ENCODE data around the gene CLK2. TPM values are rescaled to one million over a fixed set of nuclear protein-coding genes. Genes with fewer than 3 reads are reported as not detected.
A peak's percentile ranks its signal among the peaks of the same experiment; 100 is the strongest.

CLK2 gene
- total and polyA plus RNA-seq, 2 experiments from 2014 or later = 27.2 to 54.6 TPM

DNA sequence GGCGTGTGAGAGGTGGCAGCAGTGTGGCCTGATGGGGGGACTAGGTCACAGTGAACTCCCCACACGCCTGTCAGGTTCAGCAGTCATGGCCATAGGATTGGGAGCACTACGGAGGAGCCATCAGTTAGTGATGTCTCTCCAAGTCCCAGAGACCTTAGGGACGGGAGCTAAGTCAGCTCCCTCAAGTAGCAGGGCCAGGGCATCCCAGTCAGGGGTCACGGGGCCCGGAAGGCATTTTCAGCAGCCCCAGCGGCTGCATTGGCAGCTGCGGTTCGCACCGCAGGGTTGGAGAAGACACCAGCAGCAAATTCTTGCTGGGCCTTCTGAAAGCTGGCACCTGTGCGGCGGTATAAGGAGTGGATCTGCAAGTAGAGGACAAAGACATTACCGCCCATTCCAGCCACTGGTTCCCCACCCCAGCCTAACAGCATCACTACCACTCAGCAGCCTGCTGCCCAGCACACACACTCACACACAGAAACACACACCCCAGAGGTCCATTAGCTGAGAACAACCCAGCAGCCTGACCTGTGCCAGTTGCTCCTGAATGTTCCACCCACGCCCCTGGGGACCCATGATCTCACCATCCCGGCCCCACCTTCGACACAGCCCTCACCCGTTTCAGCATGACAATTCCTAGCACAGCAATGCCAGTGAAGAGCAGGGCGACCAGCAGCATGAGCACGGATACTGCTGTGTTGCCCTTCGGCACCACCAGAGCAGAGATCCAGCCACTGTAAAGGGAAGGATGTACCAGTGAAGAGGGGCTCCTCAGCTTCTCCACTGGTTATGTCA lies 17.0 kb downstream of the CLK2 start:
- H3K4me1 ChIP-seq (ENCODE audit: insufficient read depth) = peaks cover 18% of the 10 kb centered on the region
- H3K27me3 Mint-ChIP-seq (ENCODE audit: insufficient read depth, low read depth, poor library complexity) = peaks cover 16% of the 10 kb centered on the region
- peaks cover 8% of the 10 kb centered on the region for H3K79me2 ChIP-seq (replicated peaks; ENCODE audit: insufficient read depth)
- peak overlapping the region; percentile 83 for H3K4me3 Mint-ChIP-seq
- DNase-seq (ENCODE audit: low spot score) (no peak), ATAC-seq (peak; percentile 2; the same call in 2 of the 3 replicates)
- H3K27me3 ChIP-seq (ENCODE audit: insufficient read depth) = no peaks in the 10 kb centered on the region
- H3K9me2 ChIP-seq (ENCODE audit: insufficient read depth) = no peaks in the 10 kb centered on the region
- H3K4me3 ChIP-seq = peak overlapping the region; percentile 89
- no peaks in the 10 kb centered on the region for H4K20me1 ChIP-seq (replicated peaks; ENCODE audit: insufficient read depth)
- H3K36me3 Mint-ChIP-seq (ENCODE audit: low read depth) = peaks cover 27% of the 10 kb centered on the region
- H3K4me2 ChIP-seq = peak overlapping the region; percentile 98
- no peaks in the 10 kb centered on the region for H3K9me3 Mint-ChIP-seq
- peaks cover 14% of the 10 kb centered on the region for H3F3A ChIP-seq (replicated peaks; ENCODE audit: low read depth)
- TF ChIP-seq EZH2phosphoT487 (IDR thresholded peaks at IDR 0.05; ENCODE audit: unreplicated experiment) = no peak
- no peak for TF ChIP-seq EZH2 (IDR thresholded peaks at IDR 0.05; ENCODE audit: low read depth, unreplicated experiment)
- TF ChIP-seq ZNF331 (CRISPR knock-in tag; IDR thresholded peaks at IDR 0.05; ENCODE audit: low read depth) = no peak
- TF ChIP-seq NANOG (IDR thresholded peaks at IDR 0.05; ENCODE audit: borderline replicate concordance) = no peak
- no peak for TF ChIP-seq CTCF (conservative IDR thresholded peaks at IDR 0.05; ENCODE audit: low read depth in 2 of 2)
- TF ChIP-seq, protein P1, sequence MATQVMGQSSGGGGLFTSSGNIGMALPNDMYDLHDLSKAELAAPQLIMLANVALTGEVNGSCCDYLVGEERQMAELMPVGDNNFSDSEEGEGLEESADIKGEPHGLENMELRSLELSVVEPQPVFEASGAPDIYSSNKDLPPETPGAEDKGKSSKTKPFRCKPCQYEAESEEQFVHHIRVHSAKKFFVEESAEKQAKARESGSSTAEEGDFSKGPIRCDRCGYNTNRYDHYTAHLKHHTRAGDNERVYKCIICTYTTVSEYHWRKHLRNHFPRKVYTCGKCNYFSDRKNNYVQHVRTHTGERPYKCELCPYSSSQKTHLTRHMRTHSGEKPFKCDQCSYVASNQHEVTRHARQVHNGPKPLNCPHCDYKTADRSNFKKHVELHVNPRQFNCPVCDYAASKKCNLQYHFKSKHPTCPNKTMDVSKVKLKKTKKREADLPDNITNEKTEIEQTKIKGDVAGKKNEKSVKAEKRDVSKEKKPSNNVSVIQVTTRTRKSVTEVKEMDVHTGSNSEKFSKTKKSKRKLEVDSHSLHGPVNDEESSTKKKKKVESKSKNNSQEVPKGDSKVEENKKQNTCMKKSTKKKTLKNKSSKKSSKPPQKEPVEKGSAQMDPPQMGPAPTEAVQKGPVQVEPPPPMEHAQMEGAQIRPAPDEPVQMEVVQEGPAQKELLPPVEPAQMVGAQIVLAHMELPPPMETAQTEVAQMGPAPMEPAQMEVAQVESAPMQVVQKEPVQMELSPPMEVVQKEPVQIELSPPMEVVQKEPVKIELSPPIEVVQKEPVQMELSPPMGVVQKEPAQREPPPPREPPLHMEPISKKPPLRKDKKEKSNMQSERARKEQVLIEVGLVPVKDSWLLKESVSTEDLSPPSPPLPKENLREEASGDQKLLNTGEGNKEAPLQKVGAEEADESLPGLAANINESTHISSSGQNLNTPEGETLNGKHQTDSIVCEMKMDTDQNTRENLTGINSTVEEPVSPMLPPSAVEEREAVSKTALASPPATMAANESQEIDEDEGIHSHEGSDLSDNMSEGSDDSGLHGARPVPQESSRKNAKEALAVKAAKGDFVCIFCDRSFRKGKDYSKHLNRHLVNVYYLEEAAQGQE (IDR thresholded peaks at IDR 0.05; ENCODE audit: unreplicated experiment) = no peak
- TF ChIP-seq, protein P2, sequence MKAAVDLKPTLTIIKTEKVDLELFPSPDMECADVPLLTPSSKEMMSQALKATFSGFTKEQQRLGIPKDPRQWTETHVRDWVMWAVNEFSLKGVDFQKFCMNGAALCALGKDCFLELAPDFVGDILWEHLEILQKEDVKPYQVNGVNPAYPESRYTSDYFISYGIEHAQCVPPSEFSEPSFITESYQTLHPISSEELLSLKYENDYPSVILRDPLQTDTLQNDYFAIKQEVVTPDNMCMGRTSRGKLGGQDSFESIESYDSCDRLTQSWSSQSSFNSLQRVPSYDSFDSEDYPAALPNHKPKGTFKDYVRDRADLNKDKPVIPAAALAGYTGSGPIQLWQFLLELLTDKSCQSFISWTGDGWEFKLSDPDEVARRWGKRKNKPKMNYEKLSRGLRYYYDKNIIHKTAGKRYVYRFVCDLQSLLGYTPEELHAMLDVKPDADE (IDR thresholded peaks at IDR 0.05) = no peak
- TF ChIP-seq POLR2AphosphoS5 (IDR thresholded peaks at IDR 0.05; ENCODE audit: low read depth) = no peak
- TF ChIP-seq, protein P3, sequence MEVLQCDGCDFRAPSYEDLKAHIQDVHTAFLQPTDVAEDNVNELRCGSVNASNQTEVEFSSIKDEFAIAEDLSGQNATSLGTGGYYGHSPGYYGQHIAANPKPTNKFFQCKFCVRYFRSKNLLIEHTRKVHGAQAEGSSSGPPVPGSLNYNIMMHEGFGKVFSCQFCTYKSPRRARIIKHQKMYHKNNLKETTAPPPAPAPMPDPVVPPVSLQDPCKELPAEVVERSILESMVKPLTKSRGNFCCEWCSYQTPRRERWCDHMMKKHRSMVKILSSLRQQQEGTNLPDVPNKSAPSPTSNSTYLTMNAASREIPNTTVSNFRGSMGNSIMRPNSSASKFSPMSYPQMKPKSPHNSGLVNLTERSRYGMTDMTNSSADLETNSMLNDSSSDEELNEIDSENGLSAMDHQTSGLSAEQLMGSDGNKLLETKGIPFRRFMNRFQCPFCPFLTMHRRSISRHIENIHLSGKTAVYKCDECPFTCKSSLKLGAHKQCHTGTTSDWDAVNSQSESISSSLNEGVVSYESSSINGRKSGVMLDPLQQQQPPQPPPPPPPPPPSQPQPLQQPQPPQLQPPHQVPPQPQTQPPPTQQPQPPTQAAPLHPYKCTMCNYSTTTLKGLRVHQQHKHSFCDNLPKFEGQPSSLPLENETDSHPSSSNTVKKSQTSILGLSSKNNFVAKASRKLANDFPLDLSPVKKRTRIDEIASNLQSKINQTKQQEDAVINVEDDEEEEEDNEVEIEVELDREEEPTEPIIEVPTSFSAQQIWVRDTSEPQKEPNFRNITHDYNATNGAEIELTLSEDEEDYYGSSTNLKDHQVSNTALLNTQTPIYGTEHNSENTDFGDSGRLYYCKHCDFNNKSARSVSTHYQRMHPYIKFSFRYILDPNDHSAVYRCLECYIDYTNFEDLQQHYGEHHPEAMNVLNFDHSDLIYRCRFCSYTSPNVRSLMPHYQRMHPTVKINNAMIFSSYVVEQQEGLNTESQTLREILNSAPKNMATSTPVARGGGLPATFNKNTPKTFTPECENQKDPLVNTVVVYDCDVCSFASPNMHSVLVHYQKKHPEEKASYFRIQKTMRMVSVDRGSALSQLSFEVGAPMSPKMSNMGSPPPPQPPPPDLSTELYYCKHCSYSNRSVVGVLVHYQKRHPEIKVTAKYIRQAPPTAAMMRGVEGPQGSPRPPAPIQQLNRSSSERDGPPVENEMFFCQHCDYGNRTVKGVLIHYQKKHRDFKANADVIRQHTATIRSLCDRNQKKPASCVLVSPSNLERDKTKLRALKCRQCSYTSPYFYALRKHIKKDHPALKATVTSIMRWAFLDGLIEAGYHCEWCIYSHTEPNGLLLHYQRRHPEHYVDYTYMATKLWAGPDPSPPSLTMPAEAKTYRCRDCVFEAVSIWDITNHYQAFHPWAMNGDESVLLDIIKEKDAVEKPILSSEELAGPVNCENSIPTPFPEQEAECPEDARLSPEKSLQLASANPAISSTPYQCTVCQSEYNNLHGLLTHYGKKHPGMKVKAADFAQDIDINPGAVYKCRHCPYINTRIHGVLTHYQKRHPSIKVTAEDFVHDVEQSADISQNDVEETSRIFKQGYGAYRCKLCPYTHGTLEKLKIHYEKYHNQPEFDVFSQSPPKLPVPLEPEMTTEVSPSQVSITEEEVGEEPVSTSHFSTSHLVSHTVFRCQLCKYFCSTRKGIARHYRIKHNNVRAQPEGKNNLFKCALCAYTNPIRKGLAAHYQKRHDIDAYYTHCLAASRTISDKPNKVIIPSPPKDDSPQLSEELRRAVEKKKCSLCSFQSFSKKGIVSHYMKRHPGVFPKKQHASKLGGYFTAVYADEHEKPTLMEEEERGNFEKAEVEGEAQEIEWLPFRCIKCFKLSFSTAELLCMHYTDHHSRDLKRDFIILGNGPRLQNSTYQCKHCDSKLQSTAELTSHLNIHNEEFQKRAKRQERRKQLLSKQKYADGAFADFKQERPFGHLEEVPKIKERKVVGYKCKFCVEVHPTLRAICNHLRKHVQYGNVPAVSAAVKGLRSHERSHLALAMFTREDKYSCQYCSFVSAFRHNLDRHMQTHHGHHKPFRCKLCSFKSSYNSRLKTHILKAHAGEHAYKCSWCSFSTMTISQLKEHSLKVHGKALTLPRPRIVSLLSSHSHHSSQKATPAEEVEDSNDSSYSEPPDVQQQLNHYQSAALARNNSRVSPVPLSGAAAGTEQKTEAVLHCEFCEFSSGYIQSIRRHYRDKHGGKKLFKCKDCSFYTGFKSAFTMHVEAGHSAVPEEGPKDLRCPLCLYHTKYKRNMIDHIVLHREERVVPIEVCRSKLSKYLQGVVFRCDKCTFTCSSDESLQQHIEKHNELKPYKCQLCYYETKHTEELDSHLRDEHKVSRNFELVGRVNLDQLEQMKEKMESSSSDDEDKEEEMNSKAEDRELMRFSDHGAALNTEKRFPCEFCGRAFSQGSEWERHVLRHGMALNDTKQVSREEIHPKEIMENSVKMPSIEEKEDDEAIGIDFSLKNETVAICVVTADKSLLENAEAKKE (CRISPR knock-in tag; IDR thresholded peaks at IDR 0.05) = no peak
- TF ChIP-seq JUNB (IDR thresholded peaks at IDR 0.05; ENCODE audit: unreplicated experiment) = no peak
- no peak for TF ChIP-seq CREB1 (CRISPR knock-in tag; IDR thresholded peaks at IDR 0.05; ENCODE audit: low read depth)
- TF ChIP-seq ZNF114 (CRISPR knock-in tag; IDR thresholded peaks at IDR 0.05) = no peak
- no peak for TF ChIP-seq STAT1 (IDR thresholded peaks at IDR 0.05; ENCODE audit: unreplicated experiment)
- H3K36me3 ChIP-seq (ENCODE audit: insufficient read depth) = peaks cover 9% of the 10 kb centered on the region; the same call in 1 of the 2 replicates
- H2AFZ ChIP-seq = peak overlapping the region; percentile 88
- H3K27ac ChIP-seq (ENCODE audit: low read depth) = peak overlapping the region; percentile 76; the same call in 1 of the 2 replicates
- H3K4me1 Mint-ChIP-seq = peaks cover 26% of the 10 kb centered on the region
- peak overlapping the region; percentile 57 for H3K27ac Mint-ChIP-seq
